Lower leg skin (tissue), 3 donors: ENCODE measurements around the gene MICAL2.

Experiments
- POLR2A ChIP-seq, 2 donors: fragments of 450-650 bp; IDR thresholded peaks; one replicate each; pipeline ENCODE4 v1.6.1; 2016 to 2017; ENCODE audit warnings: antibody characterized with exemption in 2 of 2, mild to moderate bottlenecking in 1 of 2, moderate library complexity in 1 of 2
- TF ChIP-seq, protein P1 (sequence below), 3 donors: fragments of 450-650 bp; IDR thresholded peaks; one replicate each; pipeline ENCODE4 v1.5.1; 2016; ENCODE audit warnings: antibody characterized with exemption in 3 of 3, mild to moderate bottlenecking in 3 of 3, moderate library complexity in 2 of 3

DNA sequence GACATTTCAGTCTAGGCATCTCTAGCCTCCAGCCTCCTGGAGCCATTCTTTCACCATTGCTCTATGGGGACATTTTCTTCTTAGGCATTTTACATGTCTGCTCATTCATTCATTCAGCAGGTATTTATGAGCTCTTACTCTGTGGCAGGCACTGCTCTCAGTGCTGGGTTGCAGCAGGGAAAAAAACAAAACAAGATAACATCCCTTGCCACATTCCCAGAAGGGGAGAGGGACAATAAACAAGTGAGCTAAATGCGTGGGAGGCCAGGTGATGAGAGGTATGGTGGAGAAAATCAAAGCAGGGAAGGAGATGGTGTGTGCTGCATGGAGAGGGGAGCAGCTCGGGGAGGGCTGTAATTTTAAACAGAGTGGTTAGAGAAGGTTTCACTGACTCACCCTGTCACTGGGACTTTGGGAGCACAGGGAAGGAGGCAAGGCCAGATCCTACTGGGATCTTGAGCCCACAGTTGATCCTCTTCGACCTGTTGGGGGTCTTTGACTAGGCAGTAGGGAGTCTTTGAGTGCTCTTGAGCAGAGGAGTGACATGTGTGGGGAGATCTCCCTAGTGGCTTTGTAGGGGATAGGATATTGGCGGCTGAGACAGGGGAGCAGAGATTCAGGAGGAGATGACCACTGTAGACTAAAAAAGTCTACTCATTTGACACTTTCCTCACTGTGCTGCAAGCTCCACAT is 17.0 kb downstream of the MICAL2 start:
- TF ChIP-seq, protein P1, sequence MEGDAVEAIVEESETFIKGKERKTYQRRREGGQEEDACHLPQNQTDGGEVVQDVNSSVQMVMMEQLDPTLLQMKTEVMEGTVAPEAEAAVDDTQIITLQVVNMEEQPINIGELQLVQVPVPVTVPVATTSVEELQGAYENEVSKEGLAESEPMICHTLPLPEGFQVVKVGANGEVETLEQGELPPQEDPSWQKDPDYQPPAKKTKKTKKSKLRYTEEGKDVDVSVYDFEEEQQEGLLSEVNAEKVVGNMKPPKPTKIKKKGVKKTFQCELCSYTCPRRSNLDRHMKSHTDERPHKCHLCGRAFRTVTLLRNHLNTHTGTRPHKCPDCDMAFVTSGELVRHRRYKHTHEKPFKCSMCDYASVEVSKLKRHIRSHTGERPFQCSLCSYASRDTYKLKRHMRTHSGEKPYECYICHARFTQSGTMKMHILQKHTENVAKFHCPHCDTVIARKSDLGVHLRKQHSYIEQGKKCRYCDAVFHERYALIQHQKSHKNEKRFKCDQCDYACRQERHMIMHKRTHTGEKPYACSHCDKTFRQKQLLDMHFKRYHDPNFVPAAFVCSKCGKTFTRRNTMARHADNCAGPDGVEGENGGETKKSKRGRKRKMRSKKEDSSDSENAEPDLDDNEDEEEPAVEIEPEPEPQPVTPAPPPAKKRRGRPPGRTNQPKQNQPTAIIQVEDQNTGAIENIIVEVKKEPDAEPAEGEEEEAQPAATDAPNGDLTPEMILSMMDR (IDR thresholded peaks at IDR 0.05) = no peak
- TF ChIP-seq POLR2A (IDR thresholded peaks at IDR 0.05) = no peak
